HG03354 (cell line): Measurements from ENCODE around the gene MYO1E.
"Not testable (repeated sequence)": the region's sequence is repeated elsewhere in the genome, so short reads cannot be mapped to it uniquely, and the experiment has no call there.

Source experiments
- ATAC-seq: cut with Tn5 transposase; IDR thresholded peaks from one replicate; pipeline ENCODE4 v1.9.1; 2021; ENCODE audit warnings: mild to moderate bottlenecking; ENCODE audit not compliant: unreplicated experiment, poor library complexity, severe bottlenecking

Gene MYO1E

GRCh38 chr15:59392299-59392698 is 19.6 kb upstream of the MYO1E start:
- no peak for ATAC-seq

- ATAC-seq, result no peak
Measured at GRCh38 chr15:59388670-59389069, 16.0 kb upstream of the MYO1E start.

GRCh38 chr15:59387196-59387878 is 14.7 kb upstream of the MYO1E start:
- ATAC-seq, result not testable (repeated sequence)

- ATAC-seq, result no peak
Measured at GRCh38 chr15:59385171-59385570, 12.5 kb upstream of the MYO1E start.

GRCh38 chr15:59384507-59384906 is 11.8 kb upstream of the MYO1E start:
- no peak for ATAC-seq

GRCh38 chr15:59380902-59381610 is 8.4 kb upstream of the MYO1E start:
- no peak for ATAC-seq

GRCh38 chr15:59379531-59379930 is 6.9 kb upstream of the MYO1E start:
- ATAC-seq, result no peak

- no peak for ATAC-seq
Measured at GRCh38 chr15:59378855-59379254, 6.2 kb upstream of the MYO1E start.

GRCh38 chr15:59377924-59378323 is 5.3 kb upstream of the MYO1E start:
- no peak for ATAC-seq

GRCh38 chr15:59376733-59377132 is 4.1 kb upstream of the MYO1E start:
- ATAC-seq, result no peak

GRCh38 chr15:59373215-59373614 is 544 bp upstream of the MYO1E start:
- no peak for ATAC-seq

- peak; percentile 38 for ATAC-seq
Measured at GRCh38 chr15:59371458-59372351, 966 bp downstream of the MYO1E start.

- no peak for ATAC-seq
Measured at GRCh38 chr15:59369597-59369996, 3.1 kb downstream of the MYO1E start.

- ATAC-seq, result no peak
Measured at GRCh38 chr15:59367022-59367451, 5.6 kb downstream of the MYO1E start.

GRCh38 chr15:59366333-59367021 is 6.2 kb downstream of the MYO1E start:
- ATAC-seq, result no peak

GRCh38 chr15:59364248-59364647 is 8.4 kb downstream of the MYO1E start:
- ATAC-seq, result no peak

- ATAC-seq, result no peak
Measured at GRCh38 chr15:59362331-59362730, 10.3 kb downstream of the MYO1E start.

- ATAC-seq, result no peak
Measured at GRCh38 chr15:59360896-59361295, 11.8 kb downstream of the MYO1E start.

- ATAC-seq, result no peak
Measured at GRCh38 chr15:59360305-59360704, 12.4 kb downstream of the MYO1E start.

GRCh38 chr15:59355730-59356129 is 16.9 kb downstream of the MYO1E start:
- ATAC-seq, result no peak
